ENCODE results near the gene TMEM187. TPM values are rescaled to one million over a fixed set of nuclear protein-coding genes. Genes with fewer than 3 reads are reported as not detected.

Gene TMEM187
- total and polyA plus RNA-seq, 10 of the 15 experiments (the other 5 are each of a cell fraction or from before 2014, with no cell fraction given): 0.45 to 8.5 (median 4.1) TPM

DNA sequence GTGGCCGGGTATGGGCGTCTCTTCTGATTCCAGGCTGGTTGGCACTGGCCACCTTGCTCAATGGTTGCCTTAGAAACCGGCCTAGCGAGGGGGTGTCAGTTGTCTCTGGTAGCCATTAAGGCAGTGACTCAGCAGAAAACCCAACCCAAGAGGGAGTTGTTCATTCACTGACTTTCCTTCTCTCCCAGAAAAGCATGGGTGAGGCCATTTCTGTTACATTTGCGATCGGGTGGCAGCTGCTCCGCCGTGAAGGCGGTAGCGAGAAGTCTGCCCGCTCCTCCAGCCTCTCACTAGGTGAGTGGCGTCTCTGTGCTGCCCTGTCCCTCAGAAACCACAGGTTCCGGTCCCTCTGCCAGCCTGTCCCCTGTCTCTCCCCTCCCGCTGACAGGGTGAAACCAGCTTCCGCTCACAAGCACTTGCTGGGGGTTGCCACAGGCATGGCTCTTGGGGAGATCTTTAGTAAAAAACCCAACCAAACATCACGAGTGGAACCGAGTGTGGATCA is 29.7 kb downstream of the TMEM187 start:
- ATAC-seq: peak; percentile 84
- TF ChIP-seq EGR1 (IDR thresholded peaks at IDR 0.05; ENCODE audit: borderline replicate concordance in 1 of 2, low read depth in 2 of 2, low read length in 2 of 2) (no peak), RUNX3 (IDR thresholded peaks at IDR 0.05; ENCODE audit: low read length) (peak; percentile 68), SMARCA5 (IDR thresholded peaks at IDR 0.05) (no peak), IKZF1 (conservative IDR thresholded peaks at IDR 0.05) (peak; percentile 35; the same call in 1 of the 2 replicates), BACH1 (IDR thresholded peaks at IDR 0.05; ENCODE audit: borderline replicate concordance) (peak; percentile 88; the same call in 1 of the 2 replicates), POLR2A (IDR thresholded peaks at IDR 0.05; ENCODE audit: low read depth, low read length) (peak; percentile 38; the same call in 1 of the 2 replicates), YY1 (IDR thresholded peaks at IDR 0.05; ENCODE audit: low read depth, low read length) (peak; percentile 80), CBFB (IDR thresholded peaks at IDR 0.05; ENCODE audit: low read depth) (0 out of 2 replicates have a peak, but pooled peaks have one; percentile 23), YBX1 (IDR thresholded peaks at IDR 0.05) (no peak)
- TF ChIP-seq, protein P1, sequence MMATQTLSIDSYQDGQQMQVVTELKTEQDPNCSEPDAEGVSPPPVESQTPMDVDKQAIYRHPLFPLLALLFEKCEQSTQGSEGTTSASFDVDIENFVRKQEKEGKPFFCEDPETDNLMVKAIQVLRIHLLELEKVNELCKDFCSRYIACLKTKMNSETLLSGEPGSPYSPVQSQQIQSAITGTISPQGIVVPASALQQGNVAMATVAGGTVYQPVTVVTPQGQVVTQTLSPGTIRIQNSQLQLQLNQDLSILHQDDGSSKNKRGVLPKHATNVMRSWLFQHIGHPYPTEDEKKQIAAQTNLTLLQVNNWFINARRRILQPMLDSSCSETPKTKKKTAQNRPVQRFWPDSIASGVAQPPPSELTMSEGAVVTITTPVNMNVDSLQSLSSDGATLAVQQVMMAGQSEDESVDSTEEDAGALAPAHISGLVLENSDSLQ (IDR thresholded peaks at IDR 0.05): peak; percentile 68; the same call in 1 of the 2 replicates
- TF ChIP-seq, protein P2, sequence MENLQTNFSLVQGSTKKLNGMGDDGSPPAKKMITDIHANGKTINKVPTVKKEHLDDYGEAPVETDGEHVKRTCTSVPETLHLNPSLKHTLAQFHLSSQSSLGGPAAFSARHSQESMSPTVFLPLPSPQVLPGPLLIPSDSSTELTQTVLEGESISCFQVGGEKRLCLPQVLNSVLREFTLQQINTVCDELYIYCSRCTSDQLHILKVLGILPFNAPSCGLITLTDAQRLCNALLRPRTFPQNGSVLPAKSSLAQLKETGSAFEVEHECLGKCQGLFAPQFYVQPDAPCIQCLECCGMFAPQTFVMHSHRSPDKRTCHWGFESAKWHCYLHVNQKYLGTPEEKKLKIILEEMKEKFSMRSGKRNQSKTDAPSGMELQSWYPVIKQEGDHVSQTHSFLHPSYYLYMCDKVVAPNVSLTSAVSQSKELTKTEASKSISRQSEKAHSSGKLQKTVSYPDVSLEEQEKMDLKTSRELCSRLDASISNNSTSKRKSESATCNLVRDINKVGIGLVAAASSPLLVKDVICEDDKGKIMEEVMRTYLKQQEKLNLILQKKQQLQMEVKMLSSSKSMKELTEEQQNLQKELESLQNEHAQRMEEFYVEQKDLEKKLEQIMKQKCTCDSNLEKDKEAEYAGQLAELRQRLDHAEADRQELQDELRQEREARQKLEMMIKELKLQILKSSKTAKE (IDR thresholded peaks at IDR 0.05; ENCODE audit: low read depth, poor library complexity, severe bottlenecking): no peak
- TF ChIP-seq, protein P3, sequence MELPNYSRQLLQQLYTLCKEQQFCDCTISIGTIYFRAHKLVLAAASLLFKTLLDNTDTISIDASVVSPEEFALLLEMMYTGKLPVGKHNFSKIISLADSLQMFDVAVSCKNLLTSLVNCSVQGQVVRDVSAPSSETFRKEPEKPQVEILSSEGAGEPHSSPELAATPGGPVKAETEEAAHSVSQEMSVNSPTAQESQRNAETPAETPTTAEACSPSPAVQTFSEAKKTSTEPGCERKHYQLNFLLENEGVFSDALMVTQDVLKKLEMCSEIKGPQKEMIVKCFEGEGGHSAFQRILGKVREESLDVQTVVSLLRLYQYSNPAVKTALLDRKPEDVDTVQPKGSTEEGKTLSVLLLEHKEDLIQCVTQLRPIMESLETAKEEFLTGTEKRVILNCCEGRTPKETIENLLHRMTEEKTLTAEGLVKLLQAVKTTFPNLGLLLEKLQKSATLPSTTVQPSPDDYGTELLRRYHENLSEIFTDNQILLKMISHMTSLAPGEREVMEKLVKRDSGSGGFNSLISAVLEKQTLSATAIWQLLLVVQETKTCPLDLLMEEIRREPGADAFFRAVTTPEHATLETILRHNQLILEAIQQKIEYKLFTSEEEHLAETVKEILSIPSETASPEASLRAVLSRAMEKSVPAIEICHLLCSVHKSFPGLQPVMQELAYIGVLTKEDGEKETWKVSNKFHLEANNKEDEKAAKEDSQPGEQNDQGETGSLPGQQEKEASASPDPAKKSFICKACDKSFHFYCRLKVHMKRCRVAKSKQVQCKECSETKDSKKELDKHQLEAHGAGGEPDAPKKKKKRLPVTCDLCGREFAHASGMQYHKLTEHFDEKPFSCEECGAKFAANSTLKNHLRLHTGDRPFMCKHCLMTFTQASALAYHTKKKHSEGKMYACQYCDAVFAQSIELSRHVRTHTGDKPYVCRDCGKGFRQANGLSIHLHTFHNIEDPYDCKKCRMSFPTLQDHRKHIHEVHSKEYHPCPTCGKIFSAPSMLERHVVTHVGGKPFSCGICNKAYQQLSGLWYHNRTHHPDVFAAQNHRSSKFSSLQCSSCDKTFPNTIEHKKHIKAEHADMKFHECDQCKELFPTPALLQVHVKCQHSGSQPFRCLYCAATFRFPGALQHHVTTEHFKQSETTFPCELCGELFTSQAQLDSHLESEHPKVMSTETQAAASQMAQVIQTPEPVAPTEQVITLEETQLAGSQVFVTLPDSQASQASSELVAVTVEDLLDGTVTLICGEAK (IDR thresholded peaks at IDR 0.05; ENCODE audit: borderline replicate concordance): peak; percentile 49; the same call in 1 of the 2 replicates

More for the DNA sequence above, 29.7 kb downstream of the TMEM187 start:
- ChIA-PET RAD21 (ENCODE audit: unreplicated experiment) (interaction anchor here (0.6 to 2.2 kb wide), 6 partner anchors 8 to 55 kb away, joined by 3 to 11 read pairs (median 3); no protein-coding TSS in a partner anchor), CTCF (interaction anchor here (0.7 to 3.1 kb wide), 5 partner anchors 12 to 55 kb away, joined by 3 to 12 read pairs (median 3); no protein-coding TSS in a partner anchor), POLR2A (interaction anchor here (0.6 to 1.4 kb wide), 6 partner anchors 12 to 30 kb away, joined by 3 to 4 read pairs (median 3); partner anchors contain the start of gene TMEM187), SMC1A (ENCODE audit: uncharacterized antibody, unreplicated experiment) (interaction anchor here (0.6 to 4.0 kb wide), 4 partner anchors 16 to 75 kb away, joined by 3 to 27 read pairs (median 7); no protein-coding TSS in a partner anchor)
- Histone ChIP-seq H3K27ac (ENCODE audit: control insufficient read depth, insufficient read depth) (peak overlapping the region; percentile 72), H2AFZ (ENCODE audit: control insufficient read depth, low read depth, low read length) (peak overlapping the region; percentile 48), H3K27me3 (replicated peaks in 1 of 2; ENCODE audit: control insufficient read depth in 2 of 2, insufficient read depth in 2 of 2, low read length in 1 of 2) (no peaks in the 10 kb centered on the region), H3K79me2 (ENCODE audit: control insufficient read depth, insufficient read depth, low read length) (no peaks in the 10 kb centered on the region), H3K9me3 (replicated peaks; ENCODE audit: control insufficient read depth, insufficient read depth, low read length) (no peaks in the 10 kb centered on the region), H3K9ac (ENCODE audit: control insufficient read depth, insufficient read depth, low read length) (peak overlapping the region; percentile 50), H4K20me1 (ENCODE audit: control insufficient read depth, insufficient read depth) (no peaks in the 10 kb centered on the region), H3K4me2 (ENCODE audit: control insufficient read depth, insufficient read depth) (peak overlapping the region; percentile 49), H3K4me1 (ENCODE audit: control insufficient read depth, insufficient read depth, low read length) (peaks cover 15% of the 10 kb centered on the region), H3K4me3 (no peak overlapping the region), H3K36me3 (ENCODE audit: control insufficient read depth in 2 of 2, insufficient read depth in 2 of 2, low read length in 1 of 2) (no peaks in the 10 kb centered on the region)
- BruUV-seq (replicated peaks): no TSS peak
- 22% methylated on average over 16 of the region's 17 CpGs for whole genome bisulfite sequencing (ENCODE audit: insufficient coverage, insufficient replicate concordance, low lambda C conversion rate, missing lambda C conversion rate)
- FAIRE-seq (peak; percentile 71), DNase-seq (ENCODE audit: low read depth, low spot score) (no peak)
- intact Hi-C loops (cut with micrococcal nuclease; ENCODE audit: unreplicated experiment): no loop called here
- in situ Hi-C loops (cut with MboI): no loop called here

Measured in GM12878 (cell line).